GM15510 (cell line): ENCODE data around the gene ZNF280A.

Experiments used
- POLR2A ChIP-seq: IDR thresholded peaks from 3 replicates; pipeline ENCODE4 v1.6.1; 2011; ENCODE audit warnings: borderline replicate concordance; ENCODE audit not compliant: insufficient read length; ENCODE audit errors: extremely low read depth

ZNF280A gene

DNA sequence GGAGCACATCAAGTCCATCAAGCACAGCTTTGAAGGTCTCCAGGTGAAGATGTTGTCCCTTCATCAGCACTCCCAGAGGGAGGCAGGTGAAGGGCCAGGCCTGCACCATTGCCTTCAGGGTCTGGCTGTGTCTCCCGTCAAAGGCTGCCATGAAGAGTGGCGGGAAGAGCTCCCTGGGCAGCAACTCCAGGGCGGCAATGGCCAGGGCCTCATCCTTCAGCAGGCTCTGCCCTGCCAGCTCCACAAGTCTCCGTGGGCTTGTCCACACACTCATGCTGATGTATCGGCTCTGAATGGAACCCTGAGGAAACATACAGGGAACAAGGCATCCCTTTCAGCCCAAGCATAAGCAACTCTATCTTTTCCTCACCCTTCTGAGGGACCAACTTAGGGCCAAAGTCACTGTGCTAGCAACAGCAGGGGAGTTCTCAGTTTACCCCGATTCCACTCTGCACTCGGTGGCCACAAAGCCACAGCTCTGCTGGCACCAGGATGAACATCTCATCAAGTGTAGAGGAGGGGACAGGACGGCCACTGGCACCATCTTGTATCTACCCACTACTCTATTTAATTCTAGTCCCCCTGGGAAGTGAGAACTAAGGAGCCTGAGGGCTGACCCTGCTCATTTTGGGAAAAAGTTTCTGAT, 30.8 kb upstream of the ZNF280A start:
- TF ChIP-seq POLR2A = no peak

GRCh38 chr22:22548910-22549309, 28.8 kb upstream of the ZNF280A start:
- no peak for TF ChIP-seq POLR2A

- no peak for TF ChIP-seq POLR2A
Observed at GRCh38 chr22:22548317-22548716, 28.2 kb upstream of the ZNF280A start.

DNA sequence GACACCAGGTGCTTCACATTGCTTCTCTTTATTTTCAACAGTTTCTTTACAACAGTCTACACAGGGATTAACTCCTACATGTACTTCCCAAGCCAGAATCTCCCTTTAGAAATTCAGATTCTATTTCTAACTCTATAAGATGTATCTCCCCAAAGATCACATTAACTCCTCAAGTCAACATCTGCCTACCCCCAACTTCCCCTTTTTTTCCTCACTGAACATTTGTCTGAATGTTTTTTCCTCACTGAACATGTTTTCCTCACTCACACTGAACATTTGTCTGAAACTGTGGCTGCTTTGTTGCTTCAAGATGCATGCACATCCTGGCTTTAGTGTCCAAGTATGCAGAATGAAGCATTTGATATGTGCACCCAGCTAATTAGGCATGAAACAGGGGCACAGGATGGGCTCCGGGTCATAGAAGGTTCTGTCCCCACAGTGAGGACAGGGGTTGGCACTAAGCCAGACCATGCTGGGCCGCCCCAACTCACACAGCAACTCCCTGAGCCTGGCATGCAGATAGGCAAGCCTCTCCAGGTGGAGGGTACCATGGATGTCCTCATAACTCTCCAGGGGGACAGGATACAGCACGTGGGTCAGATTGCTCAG, 27.7 kb upstream of the ZNF280A start:
- no peak for TF ChIP-seq POLR2A

GRCh38 chr22:22547226-22547625, 27.2 kb upstream of the ZNF280A start:
- TF ChIP-seq POLR2A = no peak

GRCh38 chr22:22546490-22546889, 26.4 kb upstream of the ZNF280A start:
- TF ChIP-seq POLR2A = no peak

DNA sequence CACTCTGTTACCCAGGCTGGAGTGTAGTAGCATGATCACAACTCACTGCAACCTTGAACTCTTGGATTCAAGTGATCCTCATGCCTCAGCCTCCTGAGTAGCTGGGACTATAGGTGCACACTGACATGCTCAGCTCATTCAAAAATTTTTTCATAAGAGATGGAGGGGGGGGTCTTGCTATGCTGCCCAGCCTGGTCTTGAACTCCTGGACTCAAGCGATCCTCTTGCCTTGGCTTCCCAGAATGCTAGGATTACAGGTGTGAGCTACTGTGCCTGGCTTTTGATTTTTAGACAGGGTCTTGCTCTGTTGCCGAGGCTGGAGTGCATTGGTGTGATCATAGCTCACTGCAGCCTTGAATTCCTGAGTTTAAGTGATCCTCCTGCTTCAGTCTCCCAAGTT, 25.0 kb upstream of the ZNF280A start:
- no peak for TF ChIP-seq POLR2A

GRCh38 chr22:22538226-22538989, 18.3 kb upstream of the ZNF280A start:
- no peak for TF ChIP-seq POLR2A

DNA sequence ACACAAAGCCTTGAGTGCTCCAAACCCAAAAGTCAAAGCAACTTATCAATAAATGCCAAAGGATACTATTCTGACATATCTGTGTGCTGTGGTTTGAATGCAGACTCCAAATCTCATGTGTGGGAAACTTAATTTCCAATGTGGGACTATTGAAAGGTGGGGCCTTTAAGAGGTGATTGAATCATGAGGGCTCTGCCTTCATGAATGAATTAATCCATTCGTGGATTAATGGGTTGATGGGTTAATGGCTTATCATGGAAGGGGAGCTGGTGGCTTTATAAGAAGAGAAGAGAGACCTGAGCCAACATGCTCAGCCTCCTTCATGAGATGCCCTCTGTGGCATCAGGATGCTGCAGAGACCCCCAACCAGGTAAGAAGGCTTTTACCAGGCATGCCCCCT, 16.8 kb upstream of the ZNF280A start:
- TF ChIP-seq POLR2A = no peak

DNA sequence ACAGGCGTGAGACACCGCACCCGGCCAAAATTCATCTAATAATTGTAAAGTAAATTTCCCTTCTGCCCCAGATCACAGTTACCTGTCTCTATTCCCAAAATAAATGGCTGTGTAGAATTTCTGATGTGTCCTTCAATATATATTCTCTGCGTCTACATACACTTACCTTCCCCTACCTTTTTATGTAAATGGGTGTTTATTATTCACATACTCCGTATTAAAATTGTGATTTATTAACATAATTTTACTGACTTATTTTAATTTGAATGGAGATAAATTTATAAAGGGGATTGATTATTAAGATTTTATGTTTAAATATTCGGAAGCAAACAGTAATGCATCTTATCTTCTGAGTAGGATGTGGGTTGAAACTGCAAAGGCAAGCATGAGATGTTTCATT, 16.4 kb upstream of the ZNF280A start:
- no peak for TF ChIP-seq POLR2A

GRCh38 chr22:22535662-22536061, 15.6 kb upstream of the ZNF280A start:
- TF ChIP-seq POLR2A = no peak

DNA sequence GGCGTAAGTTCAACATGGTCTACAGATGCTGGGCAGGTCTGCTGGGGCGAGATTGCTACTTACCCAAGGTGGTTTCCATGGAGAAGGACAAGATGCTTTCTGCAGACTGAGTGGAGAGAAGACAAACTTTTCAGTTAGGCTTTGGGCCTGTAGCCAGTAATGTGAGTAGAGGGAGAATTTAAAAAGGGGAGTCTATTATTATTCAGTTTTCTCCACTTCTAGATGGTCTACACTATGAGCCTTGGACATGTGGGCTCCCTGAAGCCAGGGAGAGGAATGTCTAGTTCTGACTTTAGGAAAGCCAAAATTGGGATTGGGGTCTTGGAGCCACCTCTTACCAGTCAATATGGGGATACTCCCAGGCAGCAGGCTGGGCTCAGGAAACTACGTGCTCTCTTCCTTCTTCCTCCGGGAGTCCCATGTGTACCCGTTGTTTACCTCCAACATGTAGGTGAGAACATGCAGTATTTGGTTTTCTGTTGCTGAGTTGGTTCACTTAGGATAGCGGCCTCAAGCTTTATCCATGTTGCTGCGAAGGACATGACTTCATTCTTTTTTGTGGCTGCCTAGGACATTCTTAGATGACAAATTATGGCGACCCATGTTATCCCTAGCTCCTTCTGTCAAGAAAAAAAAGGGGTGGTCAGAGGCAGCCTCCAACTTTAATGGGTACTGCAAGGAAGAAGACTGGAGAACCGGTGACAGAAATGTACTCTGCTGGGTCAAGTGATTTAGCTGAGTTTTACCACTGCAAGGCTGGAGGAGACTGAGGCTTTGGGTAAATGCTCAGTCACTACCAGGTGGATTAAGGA, 14.7 kb upstream of the ZNF280A start:
- TF ChIP-seq POLR2A = no peak

DNA sequence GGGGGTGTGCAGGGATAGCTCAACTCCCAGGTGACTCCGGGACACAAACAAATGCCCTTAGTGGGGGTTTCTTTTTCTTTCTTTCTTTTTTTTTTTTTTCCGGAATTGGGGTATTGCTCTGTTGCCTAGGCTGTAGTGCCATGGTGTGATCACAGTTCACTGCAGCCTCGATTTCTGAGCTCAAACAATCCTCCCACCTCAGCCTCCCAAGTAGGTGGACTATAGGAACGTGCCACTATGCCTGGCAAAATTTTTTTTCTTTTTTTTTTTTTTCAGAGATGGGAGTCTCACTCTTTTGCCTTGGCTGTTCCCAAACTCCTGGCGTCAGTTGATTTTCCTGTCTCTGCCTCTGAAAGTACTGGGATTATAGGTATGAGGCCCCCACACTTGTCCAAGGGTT, 13.8 kb upstream of the ZNF280A start:
- no peak for TF ChIP-seq POLR2A

DNA sequence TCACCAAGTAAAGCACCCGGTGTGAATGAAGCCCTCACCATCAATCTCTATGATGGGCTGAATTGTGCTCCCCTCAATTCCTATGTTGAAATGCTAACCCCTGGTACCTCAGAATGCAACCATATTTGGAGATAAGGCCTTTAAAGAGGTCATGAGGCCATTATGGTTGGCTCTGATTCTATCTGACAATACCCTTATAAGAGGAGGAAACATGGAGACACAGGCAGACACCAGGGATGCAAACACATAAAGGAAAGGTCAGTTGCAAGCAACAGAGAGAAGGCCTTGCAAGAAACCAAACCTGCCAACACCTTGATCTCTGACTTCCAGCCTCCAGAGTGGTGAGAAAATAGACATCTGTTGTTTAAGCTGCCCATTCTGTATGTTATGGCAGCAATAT, 13.3 kb upstream of the ZNF280A start:
- no peak for TF ChIP-seq POLR2A
